ENCODE data around the gene MTG2.

Gene MTG2

GRCh38 chr20:62159052-62159451 lies 23.8 kb upstream of the MTG2 start:
- Histone ChIP-seq H3F3A (ENCODE audit: control insufficient read depth, insufficient read depth) (no peaks in the 10 kb centered on the region), H3K4me3 (ENCODE audit: low read length) (no peak overlapping the region), H3K36me3 (ENCODE audit: control insufficient read depth, low read length) (peaks cover 7% of the 10 kb centered on the region; the same call in 1 of the 2 replicates), H3K27ac (ENCODE audit: low read depth, low read length) (no peak overlapping the region), H3K4me2 (ENCODE audit: low read length) (no peak overlapping the region), H3K9me2 (replicated peaks; ENCODE audit: control insufficient read depth, low read length) (no peaks in the 10 kb centered on the region), H3K4me1 (ENCODE audit: control insufficient read depth, low read length) (no peaks in the 10 kb centered on the region), H3K9me3 (ENCODE audit: control insufficient read depth, insufficient read depth, low read length) (no peaks in the 10 kb centered on the region), H3K27me3 (ENCODE audit: control insufficient read depth, low read length) (no peaks in the 10 kb centered on the region), H4K20me1 (ENCODE audit: control insufficient read depth, insufficient read depth, low read depth, low read length) (no peaks in the 10 kb centered on the region; the same call in 1 of the 2 replicates), H3K79me2 (ENCODE audit: control insufficient read depth, low read length) (peaks cover 49% of the 10 kb centered on the region)
- TF ChIP-seq EZH2phosphoT487 (IDR thresholded peaks at IDR 0.05; ENCODE audit: borderline replicate concordance, low read length) (no peak), CTCF (IDR thresholded peaks at IDR 0.05; ENCODE audit: low read depth, low read length, poor library complexity, severe bottlenecking) (no peak)

- Histone ChIP-seq H3K4me3 (ENCODE audit: low read length) (no peak overlapping the region), H3K4me2 (ENCODE audit: low read length) (no peak overlapping the region)
These were observed 23.0 kb upstream of the MTG2 start for GRCh38 chr20:62159839-62160238.

GRCh38 chr20:62160253-62160652 lies 22.6 kb upstream of the MTG2 start:
- TF ChIP-seq CTCF (IDR thresholded peaks at IDR 0.05; ENCODE audit: low read depth, low read length, poor library complexity, severe bottlenecking) (no peak), EZH2phosphoT487 (IDR thresholded peaks at IDR 0.05; ENCODE audit: borderline replicate concordance, low read length) (no peak)
- Histone ChIP-seq H3K4me2 (ENCODE audit: low read length) (no peak overlapping the region), H3K27me3 (ENCODE audit: control insufficient read depth, low read length) (no peaks in the 10 kb centered on the region), H3K36me3 (ENCODE audit: control insufficient read depth, low read length) (peaks cover 6% of the 10 kb centered on the region; the same call in 1 of the 2 replicates), H3K9me2 (replicated peaks; ENCODE audit: control insufficient read depth, low read length) (no peaks in the 10 kb centered on the region), H3K9me3 (ENCODE audit: control insufficient read depth, insufficient read depth, low read length) (no peaks in the 10 kb centered on the region), H3F3A (ENCODE audit: control insufficient read depth, insufficient read depth) (no peaks in the 10 kb centered on the region), H4K20me1 (ENCODE audit: control insufficient read depth, insufficient read depth, low read depth, low read length) (no peaks in the 10 kb centered on the region; the same call in 1 of the 2 replicates), H3K4me3 (ENCODE audit: low read length) (no peak overlapping the region), H3K4me1 (ENCODE audit: control insufficient read depth, low read length) (no peaks in the 10 kb centered on the region), H3K79me2 (ENCODE audit: control insufficient read depth, low read length) (peaks cover 37% of the 10 kb centered on the region), H3K27ac (ENCODE audit: low read depth, low read length) (no peak overlapping the region)

More at GRCh38 chr20:62159839-62160238, 23.0 kb upstream of the MTG2 start:
- Histone ChIP-seq H4K20me1 (ENCODE audit: control insufficient read depth, insufficient read depth, low read depth, low read length) (no peaks in the 10 kb centered on the region; the same call in 1 of the 2 replicates), H3K79me2 (ENCODE audit: control insufficient read depth, low read length) (peaks cover 41% of the 10 kb centered on the region), H3K27ac (ENCODE audit: low read depth, low read length) (no peak overlapping the region), H3K4me1 (ENCODE audit: control insufficient read depth, low read length) (no peaks in the 10 kb centered on the region), H3F3A (ENCODE audit: control insufficient read depth, insufficient read depth) (no peaks in the 10 kb centered on the region), H3K27me3 (ENCODE audit: control insufficient read depth, low read length) (no peaks in the 10 kb centered on the region), H3K9me2 (replicated peaks; ENCODE audit: control insufficient read depth, low read length) (no peaks in the 10 kb centered on the region), H3K9me3 (ENCODE audit: control insufficient read depth, insufficient read depth, low read length) (no peaks in the 10 kb centered on the region), H3K36me3 (ENCODE audit: control insufficient read depth, low read length) (peaks cover 4% of the 10 kb centered on the region; the same call in 1 of the 2 replicates)
- no peak for TF ChIP-seq CTCF (IDR thresholded peaks at IDR 0.05; ENCODE audit: low read depth, low read length, poor library complexity, severe bottlenecking)
- no peak for TF ChIP-seq EZH2phosphoT487 (IDR thresholded peaks at IDR 0.05; ENCODE audit: borderline replicate concordance, low read length)
